Keratinocyte (primary cell): ENCODE results near the gene MAD1L1. TPM values are rescaled to one million over a fixed set of nuclear protein-coding genes. Genes with fewer than 3 reads are reported as not detected.

Experiments
- DNase-seq: peaks from one replicate; pipeline ENCODE4 v3.0.0-alpha.2; 2011; ENCODE audit warnings: low read depth, missing footprints, low spot score
- FAIRE-seq: peaks from 2 replicates; lab custom pipeline; 2011; peaks lifted over from hg19 to GRCh38; lab: Jason Lieb, UNC
- H2AFZ ChIP-seq: 2 replicates; pipeline ENCODE4 v1.6.0; 2012; ENCODE audit warnings: low read length, control low read depth, inconsistent platforms; ENCODE audit not compliant: control insufficient read depth
- H3K27ac ChIP-seq: 2 replicates; pipeline ENCODE4 v1.5.1; 2011; ENCODE audit warnings: low read length; ENCODE audit not compliant: control insufficient read depth, insufficient read depth
- H3K27me3 ChIP-seq: 3 replicates; pipeline ENCODE4 v1.6.0; 2011; ENCODE audit warnings: low read length; ENCODE audit not compliant: control insufficient read depth, insufficient read depth; ENCODE audit errors: extremely low read depth
- H3K36me3 ChIP-seq, 2 experiments: 2 replicates in 1 of 2; 3 replicates in 1 of 2; pipeline ENCODE4 v1.5.1; 2011; ENCODE audit warnings: low read length in 2 of 2, mild to moderate bottlenecking in 1 of 2; ENCODE audit not compliant: control insufficient read depth in 2 of 2, insufficient read depth in 2 of 2; ENCODE audit errors: extremely low read depth in 1 of 2
- H3K4me1 ChIP-seq: 3 replicates; pipeline ENCODE4 v1.5.1; 2011; ENCODE audit warnings: low read length; ENCODE audit not compliant: control insufficient read depth, insufficient read depth; ENCODE audit errors: extremely low read depth
- H3K4me2 ChIP-seq: 3 replicates; pipeline ENCODE4 v1.6.0; 2011; ENCODE audit warnings: low read depth, low read length; ENCODE audit not compliant: control insufficient read depth, insufficient read depth; ENCODE audit errors: extremely low read depth
- H3K4me3 ChIP-seq, 3 experiments: fragments of 200-600 bp in 1 of 3; sonication (generic) in 1 of 3; 2 replicates in 2 of 3; 3 replicates in 1 of 3; pipeline ENCODE4 v1.5.1; 2011 to 2016; ENCODE audit warnings: low read length in 3 of 3, mild to moderate bottlenecking in 3 of 3, control low read depth in 2 of 3, inconsistent platforms in 1 of 3, low read depth in 1 of 3, mixed read lengths in 1 of 3, mixed run types in 1 of 3, moderate library complexity in 1 of 3; ENCODE audit not compliant: control insufficient read depth in 2 of 3, insufficient read depth in 2 of 3; ENCODE audit errors: extremely low read depth in 1 of 3
- H3K79me2 ChIP-seq: 2 replicates; pipeline ENCODE4 v1.6.0; 2012; ENCODE audit warnings: low read length; ENCODE audit not compliant: control insufficient read depth, insufficient read depth
- H3K9ac ChIP-seq: 3 replicates; pipeline ENCODE4 v1.6.0; 2011; ENCODE audit warnings: low read length; ENCODE audit not compliant: control insufficient read depth, insufficient read depth; ENCODE audit errors: extremely low read depth
- H3K9me1 ChIP-seq: 3 replicates; pipeline ENCODE4 v1.6.0; 2011; ENCODE audit warnings: low read length; ENCODE audit not compliant: control insufficient read depth, insufficient read depth; ENCODE audit errors: extremely low read depth
- H3K9me3 ChIP-seq: 2 replicates; pipeline ENCODE4 v1.5.1; 2012; ENCODE audit warnings: low read depth, low read length; ENCODE audit not compliant: control insufficient read depth
- H4K20me1 ChIP-seq: 3 replicates; pipeline ENCODE4 v1.6.0; 2011; ENCODE audit warnings: low read length; ENCODE audit not compliant: control insufficient read depth, insufficient read depth; ENCODE audit errors: extremely low read depth
- EZH2 ChIP-seq: IDR thresholded peaks from one replicate; pipeline ENCODE4 v1.6.1; 2012; ENCODE audit warnings: inconsistent platforms, mild to moderate bottlenecking, low read length, moderate library complexity
- dilution Hi-C: fragments of 300-500 bp; cut with MboI; formaldehyde crosslinking; loops from one replicate; pipeline ENCODE4 v1.7.0; 2020; ENCODE audit warnings: low sequenced_read_pairs; ENCODE audit not compliant: extremely low pct_ligation_motif_present
- polyA plus RNA-seq, 5 experiments: library from polyadenylated mRNA; depleted of rRNA in 3 of 5; stranded (reverse) in 3 of 5; stranded (forward) in 1 of 5; unstranded in 1 of 5; fragments of >200 nt; gene quantifications; 1 replicate in 1 of 5; 2 replicates in 3 of 5; 3 replicates in 1 of 5; pipeline versions ENCODE4 v1.2.1 to v1.2.3, GENCODE V29; 2011 to 2012; ENCODE audit warnings: missing spikeins in 2 of 5, low read depth in 1 of 5, low replicate concordance in 1 of 5
- TF ChIP-seq, protein P1 (sequence below), 3 experiments: IDR thresholded peaks in 1 of 3; conservative IDR thresholded peaks in 1 of 3; optimal IDR thresholded peaks in 1 of 3; 2 replicates in 2 of 3; 3 replicates in 1 of 3; pipeline versions ENCODE3 to v1.5.1; 2011; ENCODE audit warnings: low read length in 3 of 3, mild to moderate bottlenecking in 3 of 3, moderate library complexity in 2 of 3, control low read depth in 1 of 3, inconsistent platforms in 1 of 3; ENCODE audit not compliant: insufficient read depth in 2 of 3; ENCODE audit errors: extremely low read depth in 1 of 3

Gene MAD1L1
- polyA plus RNA-seq, 1 donor (not counting 4 experiments of a cell fraction or from before 2014, with no cell fraction given) = 18.0 TPM

DNA sequence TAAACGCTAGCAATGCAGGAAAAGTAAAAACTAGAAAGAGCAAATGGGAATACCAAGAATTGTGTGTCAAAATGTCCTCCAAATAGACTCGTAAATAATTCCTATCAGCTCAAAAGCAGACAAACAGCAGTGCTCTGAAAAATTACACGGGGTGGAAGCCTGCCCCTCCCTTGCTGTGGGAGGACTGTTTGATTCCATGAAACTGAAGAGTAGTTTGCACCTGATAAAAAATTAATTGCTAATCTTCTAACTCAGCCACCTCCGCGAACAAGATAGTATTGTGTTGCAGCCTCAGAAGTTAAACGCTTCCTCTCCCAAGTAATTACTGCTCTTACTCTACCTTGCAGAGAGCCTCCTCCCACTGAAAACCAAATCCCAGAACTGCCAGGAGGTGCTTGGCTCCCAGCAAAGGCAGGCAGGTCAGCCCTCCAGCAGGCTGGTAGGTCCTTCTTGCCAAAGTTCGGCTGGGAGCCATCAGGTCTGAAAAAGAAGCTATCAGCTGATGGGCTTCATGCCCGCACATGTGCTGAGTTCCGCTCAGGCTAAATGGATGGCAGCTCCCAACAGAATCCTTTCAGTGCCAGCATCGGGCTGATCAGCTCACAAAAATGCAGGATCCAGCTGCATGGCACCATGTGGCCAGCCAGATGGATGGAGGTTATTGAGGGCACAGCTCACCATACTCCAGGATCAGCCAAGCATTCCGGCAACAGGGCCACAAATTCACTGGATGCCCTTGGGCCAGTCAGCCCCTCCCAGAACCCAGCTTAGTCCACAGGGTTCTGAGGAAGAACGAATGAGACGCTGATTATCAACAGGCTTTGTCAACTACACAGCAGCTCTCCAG, 37.1 kb downstream of the MAD1L1 start:
- peak overlapping the region; percentile 43 for H3K4me2 ChIP-seq
- FAIRE-seq (peak; percentile 97), DNase-seq (peak; percentile 48)
- peaks cover 2 to 7% of the 10 kb centered on the region in 2 experiments for H3K36me3 ChIP-seq
- dilution Hi-C loops = no loop called here
- H3K9me1 ChIP-seq = no peaks in the 10 kb centered on the region
- H3K9ac ChIP-seq = no peak overlapping the region
- H3K27me3 ChIP-seq = no peaks in the 10 kb centered on the region
- no peaks in the 10 kb centered on the region for H3K9me3 ChIP-seq
- H3K27ac ChIP-seq = no peak overlapping the region
- H3K4me3 ChIP-seq = no peak overlapping the region
- H4K20me1 ChIP-seq = no peaks in the 10 kb centered on the region
- H2AFZ ChIP-seq = no peak overlapping the region
- H3K79me2 ChIP-seq = no peaks in the 10 kb centered on the region
- peaks cover 11% of the 10 kb centered on the region for H3K4me1 ChIP-seq
- TF ChIP-seq EZH2 = no peak
- TF ChIP-seq, protein P1, sequence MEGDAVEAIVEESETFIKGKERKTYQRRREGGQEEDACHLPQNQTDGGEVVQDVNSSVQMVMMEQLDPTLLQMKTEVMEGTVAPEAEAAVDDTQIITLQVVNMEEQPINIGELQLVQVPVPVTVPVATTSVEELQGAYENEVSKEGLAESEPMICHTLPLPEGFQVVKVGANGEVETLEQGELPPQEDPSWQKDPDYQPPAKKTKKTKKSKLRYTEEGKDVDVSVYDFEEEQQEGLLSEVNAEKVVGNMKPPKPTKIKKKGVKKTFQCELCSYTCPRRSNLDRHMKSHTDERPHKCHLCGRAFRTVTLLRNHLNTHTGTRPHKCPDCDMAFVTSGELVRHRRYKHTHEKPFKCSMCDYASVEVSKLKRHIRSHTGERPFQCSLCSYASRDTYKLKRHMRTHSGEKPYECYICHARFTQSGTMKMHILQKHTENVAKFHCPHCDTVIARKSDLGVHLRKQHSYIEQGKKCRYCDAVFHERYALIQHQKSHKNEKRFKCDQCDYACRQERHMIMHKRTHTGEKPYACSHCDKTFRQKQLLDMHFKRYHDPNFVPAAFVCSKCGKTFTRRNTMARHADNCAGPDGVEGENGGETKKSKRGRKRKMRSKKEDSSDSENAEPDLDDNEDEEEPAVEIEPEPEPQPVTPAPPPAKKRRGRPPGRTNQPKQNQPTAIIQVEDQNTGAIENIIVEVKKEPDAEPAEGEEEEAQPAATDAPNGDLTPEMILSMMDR (optimal IDR thresholded peaks at IDR 0.05 in 1 of 3, IDR thresholded peaks at IDR 0.05 in 1 of 3, conservative IDR thresholded peaks at IDR 0.05 in 1 of 3; ENCODE audit: extremely low read depth in 1 of 3, insufficient read depth in 2 of 3, low read length in 3 of 3) = no peak

GRCh38 chr7:2193575-2194305, 39.0 kb downstream of the MAD1L1 start:
- FAIRE-seq = no peak
- peaks cover 0 to 7% of the 10 kb centered on the region in 2 experiments for H3K36me3 ChIP-seq
- TF ChIP-seq, protein P1 (optimal IDR thresholded peaks at IDR 0.05 in 1 of 3, IDR thresholded peaks at IDR 0.05 in 1 of 3, conservative IDR thresholded peaks at IDR 0.05 in 1 of 3; ENCODE audit: extremely low read depth in 1 of 3, insufficient read depth in 2 of 3, low read length in 3 of 3) = no peak
- no peak for TF ChIP-seq EZH2
- peaks cover 11% of the 10 kb centered on the region for H3K4me1 ChIP-seq
- dilution Hi-C loops = no loop called here
- H3K9ac ChIP-seq = no peak overlapping the region
- H2AFZ ChIP-seq = no peak overlapping the region
- H3K79me2 ChIP-seq = peaks cover 3% of the 10 kb centered on the region
- DNase-seq = no peak
- H3K27ac ChIP-seq = no peak overlapping the region
- H3K4me2 ChIP-seq = no peak overlapping the region
- H3K9me3 ChIP-seq = no peaks in the 10 kb centered on the region
- no peaks in the 10 kb centered on the region for H3K9me1 ChIP-seq
- no peaks in the 10 kb centered on the region for H4K20me1 ChIP-seq
- no peaks in the 10 kb centered on the region for H3K27me3 ChIP-seq
- H3K4me3 ChIP-seq = no peak overlapping the region
